HUES6 (cell line): Measurements from ENCODE around the gene FARP1.

ENCODE experiments used
- H3K27ac ChIP-seq: 2 replicates; pipeline ENCODE4 v1.7.0; 2013; ENCODE audit warnings: low read depth, mild to moderate bottlenecking, low read length, inconsistent platforms
- H3K27me3 ChIP-seq: 2 replicates; pipeline ENCODE4 v1.6.1; 2013; ENCODE audit warnings: low read length; ENCODE audit not compliant: control insufficient read depth, insufficient read depth
- H3K36me3 ChIP-seq: 2 replicates; pipeline ENCODE4 v1.6.1; 2013; ENCODE audit warnings: low read length; ENCODE audit not compliant: control insufficient read depth, insufficient read depth
- H3K4me1 ChIP-seq: 2 replicates; pipeline ENCODE4 v1.6.1; 2013; ENCODE audit warnings: low read length; ENCODE audit not compliant: control insufficient read depth, insufficient read depth
- H3K4me3 ChIP-seq: 2 replicates; pipeline ENCODE4 v1.5.1; 2013; ENCODE audit warnings: low read depth, low read length
- H3K9ac ChIP-seq: one replicate; pipeline ENCODE4 v1.6.1; 2013; ENCODE audit warnings: mild to moderate bottlenecking, low read length
- H3K9me3 ChIP-seq: 2 replicates; pipeline ENCODE4 v1.6.1; 2013; ENCODE audit warnings: low read depth, low read length; ENCODE audit not compliant: control insufficient read depth, insufficient read depth

Gene FARP1

DNA sequence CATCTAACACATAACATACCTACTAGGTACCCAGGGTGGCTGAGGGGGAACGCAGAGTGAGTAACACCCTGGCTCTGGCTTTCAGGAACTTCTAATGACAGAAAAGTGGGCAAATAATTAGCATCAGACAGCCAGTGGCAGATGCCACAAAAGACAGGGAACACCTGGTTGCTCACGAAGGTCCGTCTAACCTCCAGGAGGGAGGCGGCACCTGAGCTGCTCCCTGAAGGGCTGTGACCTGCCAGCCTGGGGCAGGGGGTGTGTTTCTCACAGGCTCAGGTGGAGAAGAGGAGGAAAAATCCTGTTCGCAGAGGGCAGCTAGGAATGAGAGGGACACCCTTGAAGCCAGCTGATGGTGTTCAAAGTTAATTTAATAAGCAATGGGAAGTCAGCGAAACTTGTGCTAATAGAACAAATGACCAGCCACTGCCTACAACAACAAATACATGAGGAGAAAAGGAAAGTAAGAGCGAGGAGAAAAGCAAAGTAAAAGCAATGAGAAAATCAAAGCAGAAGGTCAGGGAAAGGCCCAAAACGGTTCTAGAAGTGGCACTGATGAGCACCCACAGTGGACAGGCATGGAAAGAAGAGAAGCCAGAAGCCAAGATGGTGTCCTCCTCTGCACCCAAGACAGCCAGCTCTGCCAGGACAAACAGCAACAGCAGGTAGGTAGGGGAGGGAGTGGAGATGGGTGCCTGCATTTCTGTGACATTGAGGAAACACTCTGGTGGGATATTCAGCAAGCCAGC is 346.7 kb downstream of the FARP1 start:
- Histone ChIP-seq H3K9ac (no peak overlapping the region), H3K27ac (no peak overlapping the region), H3K4me1 (peaks cover 61% of the 10 kb centered on the region), H3K4me3 (no peak overlapping the region), H3K9me3 (no peaks in the 10 kb centered on the region), H3K36me3 (no peaks in the 10 kb centered on the region), H3K27me3 (no peaks in the 10 kb centered on the region)

DNA sequence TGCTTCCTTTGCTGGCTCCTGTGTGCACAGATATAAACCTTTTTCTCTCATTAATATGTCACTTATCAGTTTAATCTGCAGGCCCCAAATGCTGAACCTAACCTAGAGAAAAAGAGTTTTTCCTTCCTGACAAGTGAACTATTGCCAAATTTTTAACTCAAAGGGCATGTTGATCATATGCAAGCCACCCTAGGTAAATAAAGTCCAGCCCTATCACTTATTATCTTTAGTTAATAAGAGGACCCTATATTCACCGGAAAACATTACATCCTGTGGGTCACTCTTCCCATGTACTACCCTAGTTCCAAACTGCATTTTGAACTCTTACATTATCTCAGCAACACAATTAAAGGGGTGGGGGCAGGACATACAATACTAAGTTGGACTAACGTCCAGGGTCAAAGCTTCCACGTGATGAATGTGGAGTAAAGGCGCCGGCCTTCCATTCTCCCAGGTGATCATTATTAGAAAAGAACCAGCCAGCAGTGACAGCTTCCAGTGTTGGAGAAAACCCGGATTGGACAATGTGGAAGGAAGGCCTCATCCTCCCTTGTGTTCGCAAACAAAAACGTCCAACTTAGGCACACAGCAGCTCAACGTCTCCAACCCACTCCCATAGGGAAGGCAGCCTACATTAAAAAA is 347.4 kb downstream of the FARP1 start:
- peaks cover 54% of the 10 kb centered on the region for H3K4me1 ChIP-seq
- no peak overlapping the region for H3K27ac ChIP-seq
- no peak overlapping the region for H3K4me3 ChIP-seq
- H3K36me3 ChIP-seq: no peaks in the 10 kb centered on the region
- no peak overlapping the region for H3K9ac ChIP-seq
- H3K27me3 ChIP-seq: no peaks in the 10 kb centered on the region
- no peaks in the 10 kb centered on the region for H3K9me3 ChIP-seq

DNA sequence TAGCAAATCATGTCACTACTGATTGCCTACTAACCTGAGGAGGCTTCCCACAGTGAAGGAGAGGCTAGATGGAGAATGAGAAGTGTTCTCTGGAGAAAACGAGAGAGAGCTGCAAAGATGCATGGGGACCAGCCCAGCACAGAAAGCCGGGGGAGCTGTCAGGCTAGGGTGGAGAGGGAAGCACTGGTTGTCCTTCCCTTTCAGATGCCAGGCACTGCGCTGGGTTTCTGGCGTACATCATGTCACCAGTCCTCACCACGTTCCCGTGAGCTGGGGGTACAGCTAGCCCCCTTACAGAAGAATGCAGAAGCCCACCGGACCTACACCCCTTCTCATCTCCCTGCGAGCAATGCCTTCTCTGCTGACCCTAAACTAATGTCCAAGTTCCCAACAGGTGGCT is 348.0 kb downstream of the FARP1 start:
- Histone ChIP-seq H3K27me3 (no peaks in the 10 kb centered on the region), H3K4me3 (no peak overlapping the region), H3K9ac (no peak overlapping the region), H3K27ac (no peak overlapping the region), H3K4me1 (peaks cover 54% of the 10 kb centered on the region), H3K9me3 (no peaks in the 10 kb centered on the region), H3K36me3 (no peaks in the 10 kb centered on the region)

DNA sequence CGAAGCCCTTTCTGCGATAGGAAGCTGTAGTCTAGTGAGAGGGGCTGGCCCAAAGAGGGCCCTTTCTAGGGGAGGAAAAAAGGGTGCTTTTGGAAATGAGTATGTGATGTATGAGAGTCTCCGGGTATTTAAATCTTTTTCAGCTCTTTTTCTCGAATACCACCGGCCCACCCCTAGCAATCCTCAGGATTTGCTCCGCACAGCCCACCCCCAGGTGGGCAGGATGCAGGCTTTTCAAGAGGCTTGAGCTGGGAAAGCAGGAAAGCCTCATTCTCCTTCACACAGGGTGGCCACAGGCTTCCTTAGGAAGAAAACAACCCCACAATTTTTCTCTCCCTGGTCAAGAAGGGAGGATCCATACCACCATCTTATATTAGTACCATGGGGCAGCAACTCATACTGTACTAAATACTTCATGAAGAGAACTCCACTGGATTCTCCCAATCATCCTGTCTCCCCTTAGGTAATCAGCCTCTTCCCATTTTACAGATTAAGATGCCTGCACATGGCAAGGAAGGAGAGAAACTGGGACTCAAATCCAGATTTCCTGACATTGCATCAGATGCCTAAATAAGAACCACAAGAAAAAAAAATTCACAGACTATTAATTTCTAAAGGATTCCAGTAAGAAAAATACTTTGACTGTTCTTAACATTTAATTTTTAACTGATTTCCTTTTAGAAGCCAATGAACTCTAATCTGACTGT is 349.6 kb downstream of the FARP1 start:
- H3K27me3 ChIP-seq: no peaks in the 10 kb centered on the region
- H3K36me3 ChIP-seq: no peaks in the 10 kb centered on the region
- H3K27ac ChIP-seq: 0 out of 2 replicates have a peak overlapping the region, but pooled peaks have one; percentile 13
- no peaks in the 10 kb centered on the region for H3K9me3 ChIP-seq
- no peak overlapping the region for H3K9ac ChIP-seq
- H3K4me1 ChIP-seq: peaks cover 59% of the 10 kb centered on the region
- H3K4me3 ChIP-seq: no peak overlapping the region

DNA sequence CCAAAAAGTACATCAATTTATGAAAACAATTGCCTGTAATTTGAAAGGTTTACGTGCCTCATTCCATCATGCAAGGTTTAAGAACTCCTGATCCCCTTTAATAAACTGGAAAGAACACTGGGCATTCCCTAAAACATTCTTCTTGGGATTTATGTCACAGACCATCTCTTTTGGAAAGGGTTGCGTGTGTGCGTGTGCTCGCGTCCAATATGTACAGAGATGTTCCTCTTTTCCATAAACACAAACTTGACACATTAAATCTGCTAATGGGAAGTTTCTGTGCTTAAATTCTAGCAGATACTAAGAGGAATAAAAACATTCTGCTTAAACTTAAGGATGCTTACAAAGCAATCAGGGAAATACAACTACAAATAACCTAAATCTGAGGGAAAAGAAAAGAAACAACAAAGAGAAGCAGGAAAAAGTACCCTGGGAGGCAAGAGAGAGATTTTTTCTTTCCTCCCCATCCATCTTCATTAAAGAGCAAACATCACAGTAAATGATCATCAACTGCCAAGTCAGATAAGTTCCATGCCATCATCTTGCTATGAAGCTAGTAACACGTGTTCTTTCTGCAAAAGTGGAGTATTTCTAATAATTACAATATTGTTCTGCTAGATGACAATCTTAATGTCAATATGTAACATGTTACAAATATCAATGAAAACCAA is 350.3 kb downstream of the FARP1 start:
- Histone ChIP-seq H3K4me3 (no peak overlapping the region), H3K36me3 (peaks cover 5% of the 10 kb centered on the region; the same call in 1 of the 2 replicates), H3K9me3 (no peaks in the 10 kb centered on the region), H3K9ac (no peak overlapping the region), H3K4me1 (peaks cover 65% of the 10 kb centered on the region), H3K27ac (no peak overlapping the region), H3K27me3 (no peaks in the 10 kb centered on the region)

DNA sequence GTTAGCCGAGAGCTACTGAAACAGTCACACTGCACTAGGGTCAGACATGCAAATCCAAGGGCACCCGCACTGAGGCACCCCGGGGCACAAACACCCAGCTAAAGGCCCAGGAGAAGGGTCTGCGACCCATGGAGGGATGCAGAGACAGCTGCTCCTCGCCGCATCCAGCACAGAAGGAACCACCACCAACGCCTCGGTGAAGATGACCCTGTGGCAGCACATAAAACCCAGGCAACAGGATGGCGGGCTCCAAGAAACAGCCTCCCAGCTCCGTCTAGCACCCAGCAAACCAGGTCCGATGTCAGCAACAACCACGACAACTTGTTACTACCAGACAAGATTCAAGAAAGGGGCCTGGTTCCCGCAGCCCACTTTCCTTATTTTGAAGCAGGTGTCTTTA is 351.9 kb downstream of the FARP1 start:
- no peak overlapping the region for H3K9ac ChIP-seq
- no peaks in the 10 kb centered on the region for H3K9me3 ChIP-seq
- H3K4me3 ChIP-seq: no peak overlapping the region
- H3K4me1 ChIP-seq: peaks cover 59% of the 10 kb centered on the region
- no peak overlapping the region for H3K27ac ChIP-seq
- peaks cover 18% of the 10 kb centered on the region for H3K36me3 ChIP-seq
- H3K27me3 ChIP-seq: no peaks in the 10 kb centered on the region

DNA sequence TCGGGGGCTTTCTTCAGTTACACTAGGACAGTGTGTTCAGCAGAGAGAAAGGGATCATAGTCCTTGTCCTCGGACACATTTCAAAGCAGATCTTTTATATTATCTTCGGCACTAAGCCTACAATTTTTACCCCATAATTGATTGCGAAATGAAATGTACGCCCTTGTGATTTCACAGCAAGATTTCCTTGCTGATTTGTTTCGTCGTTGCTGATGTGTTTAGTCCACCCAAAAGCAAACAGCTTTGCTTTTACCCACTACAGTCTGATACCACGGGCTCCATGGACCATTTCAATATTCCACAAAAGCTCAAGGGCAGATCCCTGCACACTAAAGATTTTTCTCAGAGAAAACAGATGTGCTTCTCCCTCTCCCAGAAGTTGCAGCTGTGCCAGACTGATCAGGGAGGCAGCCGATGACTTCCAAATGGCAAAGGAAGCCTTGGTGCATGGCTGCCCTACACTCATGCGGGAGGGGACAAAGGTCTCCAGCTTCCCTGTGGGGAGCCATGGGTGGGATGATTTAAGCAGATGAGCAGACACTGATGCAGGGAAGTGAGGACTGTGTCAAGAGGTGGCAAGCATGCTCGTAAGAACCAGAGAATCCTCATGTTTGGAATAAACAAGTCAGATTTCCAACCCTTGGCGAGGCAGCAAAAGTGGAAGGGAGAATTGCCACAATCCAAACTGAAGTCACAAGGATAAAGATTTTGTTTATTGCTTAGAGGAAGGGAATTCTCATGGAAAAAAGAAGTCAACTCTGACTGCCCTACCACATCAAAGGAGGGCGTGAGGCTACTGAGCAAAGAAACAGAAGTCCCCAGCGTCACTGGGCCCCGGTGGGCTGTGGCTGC is 353.0 kb downstream of the FARP1 start:
- H3K27me3 ChIP-seq: no peaks in the 10 kb centered on the region
- peaks cover 49% of the 10 kb centered on the region for H3K4me1 ChIP-seq
- H3K36me3 ChIP-seq: peaks cover 19% of the 10 kb centered on the region
- H3K9ac ChIP-seq: no peak overlapping the region
- H3K27ac ChIP-seq: no peak overlapping the region
- no peaks in the 10 kb centered on the region for H3K9me3 ChIP-seq
- no peak overlapping the region for H3K4me3 ChIP-seq

DNA sequence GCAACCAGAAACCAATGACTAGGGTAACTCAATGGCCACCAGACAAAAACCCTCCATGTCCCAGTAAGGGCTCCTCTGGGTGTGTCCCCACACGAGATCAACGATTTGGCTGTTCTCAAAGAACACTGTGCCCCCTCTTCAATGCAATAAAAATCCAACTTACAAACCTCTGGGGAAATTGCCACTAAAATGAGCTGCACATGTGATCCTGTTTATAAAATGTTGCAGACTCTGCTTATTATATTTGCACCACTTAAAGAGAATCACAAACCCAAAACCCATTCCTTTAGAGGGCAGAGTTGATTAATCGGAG is 353.5 kb downstream of the FARP1 start:
- Histone ChIP-seq H3K27ac (no peak overlapping the region), H3K4me1 (peaks cover 44% of the 10 kb centered on the region), H3K9ac (no peak overlapping the region)

DNA sequence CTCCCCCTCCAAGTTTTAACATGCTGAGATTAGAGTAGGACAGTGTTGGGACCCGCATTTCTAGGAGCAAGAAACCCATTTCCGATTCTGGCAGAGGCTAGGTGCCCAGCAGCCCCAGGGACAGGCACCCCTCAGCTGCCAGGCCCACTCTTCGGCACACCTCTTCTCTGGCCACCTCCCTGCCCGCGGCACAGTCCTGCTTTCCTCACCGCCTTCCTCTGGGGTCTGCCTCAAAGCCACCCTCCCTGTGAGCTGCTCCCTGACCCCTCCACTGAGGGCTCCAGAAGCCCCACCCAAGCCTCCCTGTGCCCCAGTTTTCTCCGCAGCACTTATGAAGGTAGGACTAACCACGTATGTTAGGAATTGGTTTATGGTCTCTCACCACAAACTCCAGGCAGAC is 354.1 kb downstream of the FARP1 start:
- H3K27ac ChIP-seq: no peak overlapping the region
- no peaks in the 10 kb centered on the region for H3K27me3 ChIP-seq
- no peak overlapping the region for H3K4me3 ChIP-seq
- H3K9me3 ChIP-seq: no peaks in the 10 kb centered on the region
- H3K4me1 ChIP-seq: peaks cover 42% of the 10 kb centered on the region
- H3K9ac ChIP-seq: no peak overlapping the region
- peaks cover 19% of the 10 kb centered on the region for H3K36me3 ChIP-seq

More for the DNA sequence above, 353.5 kb downstream of the FARP1 start:
- Histone ChIP-seq H3K36me3 (peaks cover 19% of the 10 kb centered on the region), H3K4me3 (no peak overlapping the region), H3K9me3 (no peaks in the 10 kb centered on the region), H3K27me3 (no peaks in the 10 kb centered on the region)

DNA sequence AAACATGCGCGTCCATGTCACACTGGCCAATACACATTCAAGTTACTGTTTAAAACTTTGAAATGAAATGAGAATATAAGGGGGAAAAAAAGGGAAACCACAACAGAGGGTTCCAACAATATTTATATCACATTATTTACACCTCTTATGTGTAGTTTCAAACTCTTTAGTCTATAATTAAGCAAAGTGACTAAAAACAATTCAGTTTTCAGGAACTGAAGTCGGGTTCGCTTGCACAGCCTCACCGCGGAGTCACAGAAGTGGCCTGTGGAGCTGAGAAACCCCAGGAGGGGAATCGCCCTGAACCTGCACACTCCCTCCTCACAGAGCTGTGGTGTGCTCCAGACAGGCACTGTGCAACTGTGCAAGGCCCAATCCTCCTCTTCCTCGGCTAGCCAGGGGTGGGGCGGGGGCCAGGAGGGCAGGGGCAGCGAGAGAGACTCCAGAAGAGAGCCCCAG is 358.1 kb downstream of the FARP1 start:
- Histone ChIP-seq H3K4me1 (peaks cover 42% of the 10 kb centered on the region), H3K36me3 (peaks cover 31% of the 10 kb centered on the region), H3K9ac (no peak overlapping the region), H3K27me3 (no peaks in the 10 kb centered on the region), H3K9me3 (no peaks in the 10 kb centered on the region), H3K4me3 (no peak overlapping the region), H3K27ac (no peak overlapping the region)
